Stimulated activated CD4-positive, alpha-beta T cell treated with anti-CD3 and anti-CD28 coated beads, Interleukin-12 subunit alpha, Interleukin-12 subunit beta, amount 100 ng/mL, for 24 hours (primary cell): ENCODE results near the gene TASOR.

Source experiments
- DNase-seq, 2 experiments: peaks; one replicate each; pipeline ENCODE4 v3.0.0-alpha.2; 2020; ENCODE audit warnings: low read depth in 2 of 2

TASOR gene

GRCh38 chr3:56682462-56683121, 473 bp downstream of the TASOR start:
- DNase-seq = peak; percentile 53 to 73

- DNase-seq = no peak
These were observed 1.0 kb downstream of the TASOR start for GRCh38 chr3:56681984-56682461.

DNA sequence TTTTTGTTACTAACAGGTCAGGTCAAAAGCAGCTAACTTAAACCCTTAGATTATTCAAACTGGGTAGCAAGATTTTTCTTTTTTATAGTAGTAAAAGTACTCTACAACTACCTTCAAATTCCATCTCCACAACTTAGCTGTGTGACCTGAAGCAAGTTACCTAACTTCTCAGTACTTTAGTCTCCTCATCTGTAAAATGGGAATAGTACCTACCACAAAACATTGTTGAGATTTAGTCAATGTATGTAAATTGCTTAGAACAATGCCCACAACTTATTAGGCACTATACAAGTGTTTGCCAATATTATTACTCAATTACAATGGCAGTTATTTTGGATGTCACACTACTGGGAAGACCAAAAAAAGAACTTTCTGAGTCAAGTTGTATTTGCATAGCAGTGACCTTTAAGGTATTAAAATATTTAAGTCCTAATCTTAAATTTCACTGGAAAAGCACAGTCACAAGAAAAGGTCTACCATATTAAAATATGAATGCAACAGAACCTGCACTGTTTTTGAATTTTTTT, 2.9 kb downstream of the TASOR start:
- DNase-seq = no peak

GRCh38 chr3:56677286-56677685, 5.8 kb downstream of the TASOR start:
- no peak for DNase-seq

GRCh38 chr3:56673781-56674457, 9.1 kb downstream of the TASOR start:
- DNase-seq = no peak

DNA sequence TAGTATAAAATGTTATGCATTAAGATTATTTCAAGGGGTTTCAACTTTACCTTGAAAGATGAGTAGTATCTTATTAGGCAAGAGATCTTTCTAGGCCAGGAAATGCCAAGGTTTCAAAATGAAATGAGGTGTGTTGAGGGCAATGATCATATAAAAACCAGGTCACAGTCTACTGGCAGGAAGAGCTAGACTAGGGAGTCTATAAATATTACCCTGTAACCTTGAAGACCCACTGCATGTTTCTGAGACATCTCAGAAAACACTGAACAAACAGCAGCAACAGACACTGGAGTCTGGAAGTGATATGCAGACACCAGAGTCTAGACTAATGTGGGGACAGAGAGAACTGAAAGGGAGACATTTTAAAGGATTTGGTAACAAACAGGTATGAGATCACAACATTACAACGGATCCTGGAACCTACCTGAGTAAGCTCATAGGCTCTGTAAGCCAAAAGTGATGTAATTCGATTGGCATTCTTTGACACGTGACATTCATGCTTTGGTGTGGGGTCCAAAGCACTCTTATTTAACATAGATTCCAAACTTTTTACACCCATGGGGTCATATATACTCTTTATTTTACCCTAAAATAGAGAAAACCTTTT, 15.0 kb downstream of the TASOR start:
- DNase-seq = no peak

DNA sequence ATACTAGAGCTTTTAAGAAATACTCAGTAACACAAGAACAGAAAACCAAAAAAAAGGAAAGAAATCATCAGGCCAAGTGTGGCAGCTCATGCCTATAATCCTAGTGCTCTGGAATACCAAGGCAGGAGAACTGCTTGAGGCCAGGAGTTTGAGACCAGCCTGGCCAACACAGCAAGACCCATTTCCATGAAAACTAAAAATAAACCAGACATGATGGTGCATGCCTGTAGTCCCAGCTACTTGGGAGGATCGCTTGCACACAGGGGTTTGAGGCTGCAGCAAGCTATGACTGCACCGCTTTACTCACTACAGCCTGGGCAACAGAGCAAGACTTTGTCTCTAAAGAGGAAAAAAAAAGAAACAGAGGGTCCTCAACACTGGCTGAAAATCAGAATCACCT, 18.2 kb downstream of the TASOR start:
- DNase-seq = no peak

- DNase-seq = no peak
These were observed 27.4 kb downstream of the TASOR start for GRCh38 chr3:56655709-56656108.

GRCh38 chr3:56654460-56654859, 28.6 kb downstream of the TASOR start:
- DNase-seq = no peak

GRCh38 chr3:56645407-56645806, 37.7 kb downstream of the TASOR start:
- no peak for DNase-seq

DNA sequence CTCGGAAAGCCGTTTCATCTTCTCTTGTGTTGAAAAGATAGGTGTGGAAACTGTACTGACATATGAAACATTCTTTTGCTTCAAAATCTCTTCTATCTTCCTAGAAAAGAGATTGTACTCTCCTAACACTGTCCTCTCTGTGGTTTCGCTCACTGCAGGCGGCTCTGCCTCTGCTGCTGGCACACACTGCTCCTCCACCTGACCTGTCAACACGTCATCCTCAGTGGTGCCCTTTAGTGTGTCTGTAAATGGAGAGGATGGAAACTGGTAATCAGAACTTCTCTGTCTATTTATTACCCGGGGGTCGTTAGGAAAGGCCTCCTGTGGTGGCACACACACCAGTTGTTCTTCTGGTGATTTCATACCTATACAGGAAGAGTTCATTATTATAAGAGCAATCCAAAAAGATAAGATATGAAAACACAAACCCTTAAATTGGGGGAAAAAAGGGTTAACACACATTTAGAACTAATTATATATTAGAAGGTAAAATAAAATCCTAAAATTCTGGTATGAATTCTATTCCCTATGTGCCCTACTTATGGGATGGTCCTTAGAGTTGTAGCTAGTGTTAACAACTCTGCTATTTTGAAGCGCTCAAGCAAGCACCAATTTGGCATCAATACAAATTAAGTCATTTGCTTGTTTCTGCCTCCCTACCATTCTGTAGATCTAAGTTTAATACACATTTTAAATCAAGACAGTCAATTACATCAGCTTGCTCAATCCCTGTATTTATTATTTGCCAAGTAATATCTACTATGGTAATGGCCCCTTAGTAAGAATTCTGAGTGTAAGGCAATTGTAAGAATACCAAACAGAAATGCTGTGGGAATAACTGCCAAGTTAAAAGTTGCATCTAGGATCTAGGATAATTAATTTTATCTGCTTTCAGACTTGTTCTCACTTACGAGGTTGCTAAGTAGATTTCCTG, 49.2 kb downstream of the TASOR start:
- DNase-seq = no peak
